GM21717 (cell line): ENCODE measurements around the gene TIMMDC1.

Experiments used
- ATAC-seq: cut with Tn5 transposase; IDR thresholded peaks from one replicate; pipeline ENCODE4 v1.9.1; 2021; ENCODE audit warnings: mild to moderate bottlenecking, moderate library complexity; ENCODE audit not compliant: unreplicated experiment

The TIMMDC1 gene, protein sequence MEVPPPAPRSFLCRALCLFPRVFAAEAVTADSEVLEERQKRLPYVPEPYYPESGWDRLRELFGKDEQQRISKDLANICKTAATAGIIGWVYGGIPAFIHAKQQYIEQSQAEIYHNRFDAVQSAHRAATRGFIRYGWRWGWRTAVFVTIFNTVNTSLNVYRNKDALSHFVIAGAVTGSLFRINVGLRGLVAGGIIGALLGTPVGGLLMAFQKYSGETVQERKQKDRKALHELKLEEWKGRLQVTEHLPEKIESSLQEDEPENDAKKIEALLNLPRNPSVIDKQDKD

DNA sequence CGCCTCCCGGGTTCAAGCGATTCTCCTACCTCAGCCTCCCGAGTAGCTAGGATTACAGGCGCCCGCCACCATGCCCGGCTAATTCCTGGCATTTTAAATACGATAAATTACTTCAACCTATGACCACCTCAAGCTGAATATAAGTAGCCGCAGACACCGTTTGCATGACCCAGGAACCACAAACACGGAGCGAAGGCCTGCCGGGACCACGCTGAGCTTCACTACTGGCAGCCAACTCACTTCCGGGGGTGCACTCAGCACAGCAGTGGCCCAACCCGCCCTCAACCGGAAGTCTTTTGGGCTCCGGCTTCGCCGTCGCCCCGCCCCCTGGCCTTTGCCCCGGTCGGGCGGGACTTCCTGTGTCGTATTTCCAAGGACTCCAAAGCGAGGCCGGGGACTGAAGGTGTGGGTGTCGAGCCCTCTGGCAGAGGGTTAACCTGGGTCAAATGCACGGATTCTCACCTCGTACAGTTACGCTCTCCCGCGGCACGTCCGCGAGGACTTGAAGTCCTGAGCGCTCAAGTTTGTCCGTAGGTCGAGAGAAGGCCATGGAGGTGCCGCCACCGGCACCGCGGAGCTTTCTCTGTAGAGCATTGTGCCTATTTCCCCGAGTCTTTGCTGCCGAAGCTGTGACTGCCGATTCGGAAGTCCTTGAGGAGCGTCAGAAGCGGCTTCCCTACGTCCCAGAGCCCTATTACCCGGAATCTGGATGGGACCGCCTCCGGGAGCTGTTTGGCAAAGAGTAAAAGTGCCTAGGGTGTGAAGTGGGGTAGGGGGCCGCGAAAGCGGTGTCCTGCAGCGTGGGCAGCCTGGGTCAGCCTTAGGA, at the start of gene TIMMDC1:
Gene TIMMDC1, plus strand, starts transcription at position 362 of the 826 bp plus-strand sequence. Its CDS starts 187 bp downstream, at position 549.
- peak; percentile 99 for ATAC-seq

DNA sequence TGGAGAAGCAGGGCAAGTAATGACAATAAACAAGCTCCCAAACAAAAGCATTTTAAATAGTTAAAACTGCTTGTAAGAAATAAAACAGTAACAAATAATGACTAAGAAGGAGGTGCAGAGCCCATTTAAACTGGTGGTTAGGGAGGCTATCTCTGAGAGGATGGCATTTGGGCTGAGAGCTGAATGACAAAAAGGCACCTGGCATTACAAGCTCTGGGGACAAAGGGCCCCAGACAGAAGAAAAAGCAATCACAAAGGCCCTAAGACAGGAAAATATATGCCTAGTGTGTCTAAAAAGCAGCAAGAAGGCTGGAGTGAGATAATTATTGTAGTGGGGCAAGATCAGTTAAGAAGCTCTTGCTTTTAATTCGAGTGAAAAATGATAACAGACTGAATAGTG, 44.5 kb upstream of the TIMMDC1 start:
- ATAC-seq: no peak

DNA sequence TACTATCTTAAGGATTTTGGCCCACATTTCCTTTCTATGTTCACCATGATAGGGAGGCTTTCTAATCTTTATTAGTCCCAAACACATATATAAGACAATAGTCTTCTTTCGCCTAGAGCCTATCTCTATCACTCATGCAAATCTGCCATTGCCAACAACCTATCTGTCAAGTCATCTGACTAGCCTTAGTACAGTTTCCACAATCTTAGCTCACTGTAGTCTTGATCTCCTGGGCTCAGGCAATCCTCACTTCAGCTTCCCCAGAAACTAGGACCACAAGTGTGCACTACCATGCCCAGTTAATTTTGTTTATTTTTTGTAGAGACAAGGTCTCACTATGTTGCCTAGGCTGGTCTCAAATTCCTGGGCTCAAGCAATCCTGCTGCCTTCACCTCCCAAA, 41.9 kb upstream of the TIMMDC1 start:
- ATAC-seq: no peak

DNA sequence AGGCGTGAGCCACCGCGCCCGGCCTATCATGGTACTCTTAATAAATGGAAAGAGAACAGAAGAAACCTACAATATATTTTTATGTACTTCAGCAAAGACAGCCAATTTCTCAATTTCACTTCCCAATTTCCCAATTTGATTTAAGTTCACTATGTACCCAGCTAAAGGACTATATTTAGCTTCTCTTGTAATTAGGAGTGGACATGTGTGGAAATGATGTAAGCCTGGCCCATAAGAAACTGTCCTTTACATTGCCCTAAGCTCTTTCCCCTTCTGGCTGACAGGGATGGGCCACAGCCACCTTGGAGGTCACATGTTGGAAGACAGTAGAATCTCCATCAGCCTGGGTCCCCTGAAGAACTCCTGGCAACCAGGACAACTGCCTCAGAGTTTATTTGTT, 41.1 kb upstream of the TIMMDC1 start:
- ATAC-seq: no peak

DNA sequence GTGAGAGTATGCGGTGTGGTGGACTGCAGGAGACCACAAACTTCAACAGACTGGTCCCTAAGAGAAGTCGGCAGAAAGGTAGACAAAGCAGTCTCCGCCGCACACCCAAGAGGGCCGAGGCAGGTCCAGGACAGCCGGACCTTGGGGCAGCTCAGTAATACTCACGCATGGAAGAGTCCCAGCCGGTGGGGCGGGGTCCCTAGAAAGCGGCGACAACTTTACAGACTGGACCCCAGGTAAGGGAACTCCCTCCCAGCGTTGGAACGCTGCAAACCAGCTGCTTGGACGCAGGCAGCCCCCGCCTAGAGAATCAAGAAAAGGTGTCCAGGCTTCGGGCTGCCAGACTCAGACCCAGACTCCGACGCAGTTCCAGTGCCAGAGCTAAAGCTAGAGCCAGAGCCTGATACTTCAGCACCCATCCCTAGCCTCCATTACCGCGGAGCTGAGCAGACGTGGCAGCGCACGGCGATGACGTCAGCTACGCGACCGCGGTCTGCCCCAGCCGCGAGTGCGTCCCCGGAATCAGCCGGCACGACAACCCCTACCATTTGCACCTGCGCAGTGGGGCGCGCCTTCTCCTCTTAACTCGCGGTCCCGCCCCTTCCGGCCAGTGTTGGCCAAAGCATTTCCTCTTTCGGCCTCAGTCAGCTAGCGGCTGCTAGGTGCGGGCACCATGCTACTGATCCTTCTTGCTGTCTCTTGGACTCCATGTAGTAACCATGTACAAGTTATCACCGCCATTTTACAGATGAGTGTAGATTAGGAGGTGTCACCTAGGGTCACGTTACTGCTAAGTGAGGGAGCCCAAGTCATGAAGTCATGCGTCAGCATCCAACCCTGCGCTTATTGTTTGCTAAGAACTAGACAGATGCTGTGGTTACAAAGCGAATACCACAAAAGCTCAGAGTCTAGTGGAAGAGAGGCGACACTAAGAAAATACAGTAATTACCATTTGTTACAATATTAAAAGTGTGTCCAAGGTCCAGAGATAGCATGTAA, 34.9 kb upstream of the TIMMDC1 start, which contains the start of gene TMEM39A:
Gene TMEM39A, minus strand, starts transcription at position 445 of the 999 bp plus-strand sequence. CDS start 1,541 bp downstream, outside the sequence.
- ATAC-seq: peak; percentile 91

DNA sequence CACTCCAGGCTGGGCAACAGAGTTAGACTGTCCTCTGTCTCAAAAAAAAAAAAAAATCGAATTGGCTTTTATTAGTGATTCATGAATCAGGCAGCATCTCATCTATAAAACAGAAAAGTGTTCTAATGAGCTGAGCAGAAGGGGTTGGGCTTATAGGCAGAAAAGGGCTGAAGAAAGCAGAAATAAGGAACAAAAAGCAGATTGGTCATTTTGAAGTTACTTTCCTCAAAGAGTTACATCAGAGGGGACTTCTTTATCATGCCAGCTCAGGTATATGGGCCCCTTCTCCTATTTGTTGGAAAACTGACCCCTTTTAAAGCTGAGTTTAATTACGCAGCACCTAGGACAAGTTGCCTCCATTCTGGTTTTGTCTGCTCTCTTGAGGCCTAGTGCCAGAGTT, 30.3 kb upstream of the TIMMDC1 start:
- no peak for ATAC-seq

DNA sequence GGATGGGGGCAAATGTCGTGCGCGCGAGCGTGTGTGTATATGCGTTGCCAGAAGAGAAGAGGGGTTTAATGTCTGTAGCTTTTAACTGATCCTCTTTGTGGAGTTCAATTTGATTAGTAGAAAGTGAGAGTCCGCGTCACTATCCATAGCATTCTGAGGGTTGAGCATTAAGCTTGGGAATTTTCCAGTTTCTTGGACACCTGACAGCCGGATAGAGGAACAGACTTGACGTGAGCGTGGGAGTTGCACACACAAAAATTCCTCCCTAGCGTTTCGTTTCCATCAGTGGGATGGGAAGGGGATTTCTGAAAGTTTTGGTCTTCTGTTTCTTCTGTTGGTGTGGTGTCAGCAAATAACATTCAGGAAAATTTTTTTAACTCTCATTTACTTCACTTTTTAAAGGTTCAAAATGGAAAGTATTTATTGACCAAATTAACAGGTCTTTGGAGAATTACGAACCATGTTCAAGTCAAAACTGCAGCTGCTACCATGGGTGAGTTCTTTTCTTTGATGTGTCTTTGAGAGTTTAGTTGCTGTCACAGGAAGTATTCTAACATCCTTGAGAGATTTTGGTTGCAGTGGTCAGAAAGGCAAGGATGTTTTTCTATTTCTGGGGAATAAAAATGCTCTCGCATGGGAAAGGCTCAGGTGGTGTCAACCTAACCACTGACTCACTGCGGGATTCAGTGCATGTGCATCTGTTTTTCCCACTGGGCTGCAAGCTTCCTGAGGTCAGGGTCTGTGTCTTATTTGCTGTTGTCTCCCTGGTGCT, 28.7 kb upstream of the TIMMDC1 start:
- no peak for ATAC-seq

DNA sequence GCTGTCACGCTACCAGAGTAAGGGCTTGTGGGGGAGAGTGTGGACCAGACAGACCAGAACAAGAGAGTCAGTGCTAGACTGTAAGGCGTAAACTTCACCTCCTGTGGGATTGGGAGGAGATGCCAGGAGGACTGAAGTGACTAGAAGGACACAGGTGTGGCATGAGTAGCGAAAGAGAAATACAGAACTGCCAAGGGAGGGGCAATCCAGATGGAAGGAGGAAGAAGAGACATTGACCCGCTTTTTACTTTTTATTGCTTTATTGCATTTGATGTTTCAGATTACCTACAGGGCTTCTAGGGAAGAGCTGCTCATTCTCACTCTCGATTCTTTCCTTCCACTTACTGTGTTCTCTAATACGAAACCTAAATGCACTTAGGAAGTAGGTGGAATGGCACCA, 27.5 kb upstream of the TIMMDC1 start:
- ATAC-seq: no peak

DNA sequence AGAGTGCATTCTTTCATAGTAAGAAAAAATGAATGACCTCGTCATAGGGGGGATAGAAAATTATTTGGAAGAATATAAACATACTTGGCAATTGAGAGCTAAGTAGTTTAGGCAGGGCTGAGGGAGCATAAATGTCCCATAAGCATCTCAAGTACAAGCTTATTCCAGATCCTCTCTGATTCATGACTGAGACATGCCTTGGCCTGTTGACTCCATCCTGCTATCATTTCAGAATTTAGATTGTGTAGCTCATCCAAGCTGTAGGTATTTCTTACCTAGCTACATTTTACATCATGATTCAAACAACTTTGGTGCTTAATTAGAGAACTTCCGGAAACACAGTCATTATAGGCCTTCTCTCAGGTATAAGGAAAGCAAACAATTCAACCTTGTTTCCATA, 17.3 kb upstream of the TIMMDC1 start:
- ATAC-seq: no peak

DNA sequence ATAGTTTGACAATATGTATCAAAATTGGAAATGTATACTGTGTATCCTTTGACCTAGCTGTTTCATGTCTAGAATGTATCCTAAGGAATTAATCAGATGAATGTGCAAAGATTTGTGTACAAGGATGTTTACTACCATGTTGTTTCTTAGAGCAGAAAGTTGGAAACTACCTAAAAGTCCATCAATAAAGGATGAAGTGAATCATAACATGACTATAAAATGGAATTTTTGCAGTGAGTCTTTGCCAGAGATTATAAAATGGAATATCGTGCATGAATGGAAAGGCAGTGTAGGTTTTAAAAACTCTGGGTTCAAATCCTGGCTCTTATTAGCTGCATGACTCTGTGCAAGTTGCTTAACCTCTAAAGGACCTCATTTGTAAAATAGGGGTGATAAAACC, 15.2 kb upstream of the TIMMDC1 start:
- no peak for ATAC-seq

DNA sequence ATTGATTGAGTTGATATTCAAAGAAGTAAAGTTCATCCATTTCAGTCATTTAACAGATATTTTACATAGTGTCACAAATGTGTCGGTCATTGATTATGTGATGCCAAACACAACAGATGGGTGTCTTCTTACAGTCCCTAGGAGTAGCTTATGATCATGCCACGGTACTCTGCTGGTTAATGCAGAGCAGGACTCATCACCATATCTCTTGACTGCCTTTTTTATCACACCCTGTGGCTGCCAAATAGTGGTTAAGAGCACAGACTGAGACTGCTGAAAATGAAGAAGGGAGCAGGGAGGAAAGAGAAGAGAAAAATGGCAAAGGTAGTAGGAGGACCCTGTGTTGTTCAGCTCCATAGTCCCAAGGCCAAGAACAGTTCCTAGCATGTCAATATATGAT, 12.8 kb upstream of the TIMMDC1 start:
- ATAC-seq: no peak

DNA sequence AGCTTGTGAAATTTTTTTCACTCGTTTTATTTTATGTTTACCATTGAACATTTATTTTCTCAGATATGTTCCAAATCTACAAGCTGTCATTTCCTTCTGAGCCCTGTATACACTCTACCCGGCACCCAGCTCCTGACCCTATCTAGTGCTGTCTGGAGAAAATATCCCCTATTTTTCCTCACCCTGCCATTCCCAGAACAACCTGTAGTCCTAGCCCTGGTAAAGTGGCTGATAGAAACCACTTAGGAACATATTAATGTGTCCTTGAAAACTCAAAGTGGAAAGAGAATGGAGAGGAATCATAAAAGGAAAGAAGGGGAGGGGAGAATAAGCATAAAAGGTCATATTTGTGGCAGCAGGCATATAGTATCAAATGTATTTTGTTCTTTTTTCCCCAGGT, 8.2 kb upstream of the TIMMDC1 start:
- no peak for ATAC-seq

DNA sequence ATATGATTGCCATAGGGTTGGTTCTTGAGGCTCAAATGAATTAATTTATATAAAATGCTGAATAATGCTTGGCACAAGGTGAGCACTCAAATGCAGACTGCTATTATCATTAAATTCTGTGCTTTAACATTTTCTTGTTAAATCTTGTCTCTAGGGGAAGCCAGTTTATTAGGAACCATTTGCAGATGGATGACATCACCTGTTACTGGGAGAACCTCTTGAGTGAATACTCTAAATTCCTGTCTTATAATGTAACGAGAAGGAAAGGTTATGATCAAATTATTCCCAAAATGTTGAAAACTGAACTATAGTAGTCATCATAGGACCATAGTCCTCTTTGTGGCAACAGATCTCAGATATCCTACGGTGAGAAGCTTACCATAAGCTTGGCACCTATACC, 6.2 kb upstream of the TIMMDC1 start:
- no peak for ATAC-seq

DNA sequence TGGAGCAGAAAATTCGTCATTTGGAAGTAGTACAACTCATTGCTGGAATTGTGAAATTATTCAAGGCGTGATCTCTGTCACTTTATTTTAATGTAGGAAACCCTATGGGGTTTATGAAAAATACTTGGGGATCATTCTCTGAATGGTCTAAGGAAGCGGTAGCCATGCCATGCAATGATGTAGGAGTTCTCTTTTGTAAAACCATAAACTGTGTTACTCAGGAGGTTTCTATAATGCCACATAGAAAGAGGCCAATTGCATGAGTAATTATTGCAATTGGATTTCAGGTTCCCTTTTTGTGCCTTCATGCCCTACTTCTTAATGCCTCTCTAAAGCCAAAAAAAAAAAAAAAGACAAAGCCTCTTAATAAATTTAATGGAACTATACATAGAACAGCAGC, 5.5 kb upstream of the TIMMDC1 start:
- no peak for ATAC-seq

DNA sequence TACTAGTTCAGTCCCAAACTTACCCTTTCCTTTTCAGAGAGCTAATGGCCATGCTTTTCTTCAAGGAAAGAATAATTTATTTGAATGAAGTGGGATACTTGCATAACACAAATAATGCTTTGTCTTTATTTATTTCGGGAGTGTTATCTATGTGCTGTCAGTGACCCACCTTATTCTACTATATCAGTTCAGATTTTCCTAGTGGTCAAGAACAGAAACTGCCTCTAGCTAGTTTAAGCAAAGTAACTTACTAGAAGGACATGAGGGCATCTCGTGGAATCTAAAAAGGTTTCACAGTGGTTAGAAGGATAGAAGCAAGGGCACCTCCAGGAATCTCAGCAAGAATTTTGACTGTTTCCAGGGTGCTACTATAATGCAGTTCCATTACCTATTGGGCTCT, 3.8 kb upstream of the TIMMDC1 start:
- no peak for ATAC-seq

DNA sequence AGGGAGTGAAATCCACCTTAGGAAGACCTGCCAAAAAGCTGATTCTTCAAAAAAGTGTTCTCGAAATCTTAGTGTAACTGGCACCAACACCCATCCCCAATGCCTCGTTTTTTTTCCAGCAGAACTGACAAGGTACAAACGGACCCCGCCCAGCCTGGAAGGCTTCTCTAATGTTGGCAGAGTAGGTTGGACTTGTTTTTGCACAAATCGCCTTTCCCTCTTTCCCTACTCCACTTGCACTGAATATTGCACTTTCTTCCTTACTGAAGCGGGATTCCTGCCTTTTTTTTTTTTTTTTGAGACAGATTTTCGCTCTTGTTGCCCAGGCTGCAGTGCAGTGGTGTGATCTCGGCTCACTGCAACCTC, 544 bp upstream of the TIMMDC1 start:
- peak; percentile 15 for ATAC-seq

DNA sequence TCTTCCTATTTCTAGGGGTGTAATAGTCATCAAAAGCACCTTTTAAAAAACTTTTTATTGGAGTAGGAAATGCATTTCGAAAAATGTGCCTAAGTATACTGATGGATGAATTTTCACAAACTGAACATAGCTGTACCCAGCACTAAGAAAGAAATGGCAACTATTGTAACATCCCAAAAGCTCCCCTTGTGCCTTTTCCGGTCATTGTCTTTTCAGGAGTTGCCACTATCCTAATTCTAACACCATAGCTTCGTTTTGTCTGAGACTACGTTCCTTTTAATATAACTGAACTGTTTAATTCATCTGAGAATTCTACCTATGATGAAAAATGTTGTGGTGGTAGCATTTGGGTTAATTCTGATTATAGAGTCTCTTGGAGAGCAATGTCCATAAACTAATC, 1.9 kb downstream of the TIMMDC1 start:
- ATAC-seq: no peak

DNA sequence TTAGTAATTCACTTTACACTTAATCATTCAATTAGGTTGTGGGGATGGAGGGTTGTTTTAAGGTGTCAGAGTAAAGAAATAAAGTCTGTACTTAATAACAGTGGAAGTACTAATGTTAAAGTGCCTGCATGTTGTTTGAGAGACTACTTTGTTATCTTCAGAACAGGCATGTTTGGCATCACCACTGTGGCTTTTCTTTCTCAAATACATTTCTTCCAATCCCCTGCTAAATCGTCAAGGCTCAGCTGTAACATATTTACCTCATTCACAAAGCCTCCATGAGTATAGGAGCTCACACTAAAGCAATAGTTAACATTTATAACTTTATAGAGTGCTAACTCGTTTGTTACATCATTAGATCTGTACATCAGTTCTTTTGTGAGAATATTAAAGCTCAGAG, 2.6 kb downstream of the TIMMDC1 start:
- ATAC-seq: no peak

DNA sequence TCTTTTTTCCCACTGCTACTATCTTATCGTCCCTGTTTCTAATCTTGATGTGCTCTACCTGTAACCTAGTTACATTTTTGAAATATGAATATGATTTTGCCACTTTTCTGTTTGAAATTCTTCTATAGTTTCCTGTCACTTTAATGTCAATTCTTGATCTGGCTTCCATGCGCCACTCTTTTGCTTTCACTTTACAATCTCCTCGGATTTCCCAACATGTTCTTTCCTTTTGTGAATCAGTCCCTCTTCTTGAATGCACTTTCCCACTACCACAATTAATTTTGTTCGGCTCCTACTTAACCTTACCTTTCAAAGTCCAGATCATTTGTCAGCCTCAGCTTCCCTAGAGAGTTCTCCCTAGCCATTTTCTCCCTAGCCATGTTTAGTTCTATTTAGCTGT, 8.3 kb downstream of the TIMMDC1 start:
- no peak for ATAC-seq

DNA sequence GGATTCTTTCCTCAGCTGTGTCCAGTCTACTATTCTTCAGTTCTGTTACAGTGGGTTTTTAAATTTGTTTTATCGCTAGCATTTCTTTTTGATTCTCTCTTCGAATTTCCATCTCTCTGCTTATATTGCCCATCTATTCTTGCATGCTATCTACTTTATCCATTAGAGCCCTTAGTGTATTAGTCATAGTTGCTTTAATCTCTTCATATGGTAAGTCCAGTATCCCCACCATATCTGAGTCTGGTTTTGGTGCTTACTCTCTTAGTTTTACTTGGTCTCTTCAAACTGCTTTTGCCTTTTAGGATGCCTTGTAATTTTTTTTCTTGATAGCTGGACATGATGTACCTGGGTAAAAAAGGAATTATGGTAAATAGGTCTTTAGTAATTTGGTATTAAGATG, 9.1 kb downstream of the TIMMDC1 start:
- no peak for ATAC-seq
